H1 (cell line): Measurements from ENCODE around the gene ARAP2. TPM values are rescaled to one million over a fixed set of nuclear protein-coding genes. Genes with fewer than 3 reads are reported as not detected.

Experiments
- CTCF ChIA-PET: fragments of 300-600 bp; sonication (Branson Sonifier 250); formaldehyde crosslinking; loops from one replicate; lab custom pipeline; 2021; ENCODE audit not compliant: partially characterized antibody; lab: Charles Lee
- POLR2A ChIA-PET: fragments of 300-600 bp; sonication (Branson Sonifier 250); formaldehyde crosslinking; loops from one replicate; lab custom pipeline; 2021; ENCODE audit warnings: inconsistent platforms; ENCODE audit not compliant: partially characterized antibody; lab: Charles Lee
- DNase-seq, 2 experiments: peaks; one replicate each; pipeline versions ENCODE4 v3.0.0 to v3.0.0-alpha.2; 2010 to 2022; ENCODE audit warnings: low spot score in 2 of 2, low read depth in 1 of 2, mixed read lengths in 1 of 2
- FAIRE-seq: peaks from 2 replicates; lab custom pipeline; 2011; peaks lifted over from hg19 to GRCh38; lab: Jason Lieb, UNC
- H2AFZ ChIP-seq: 2 replicates; pipeline ENCODE4 v1.8.1; 2012; ENCODE audit warnings: low read length, inconsistent platforms
- H2AK5ac ChIP-seq: 2 replicates; pipeline ENCODE4 v1.6.1; 2013; ENCODE audit warnings: low read depth, low read length
- H2BK120ac ChIP-seq: replicated peaks from 2 replicates; pipeline ENCODE3; 2013; ENCODE audit warnings: low read depth, low read length, inconsistent platforms
- H2BK12ac ChIP-seq: 2 replicates; pipeline ENCODE4 v1.6.1; 2013; ENCODE audit warnings: low read depth, low read length
- H2BK15ac ChIP-seq: 2 replicates; pipeline ENCODE4 v1.6.1; 2013; ENCODE audit warnings: low read length
- H2BK20ac ChIP-seq: 2 replicates; pipeline ENCODE4 v1.6.1; 2013; ENCODE audit warnings: low read length
- H2BK5ac ChIP-seq: 2 replicates; pipeline ENCODE4 v1.6.1; 2013; ENCODE audit warnings: low read depth, low read length
- H3K14ac ChIP-seq: 2 replicates; pipeline ENCODE4 v1.6.1; 2013; ENCODE audit warnings: inconsistent platforms; ENCODE audit not compliant: insufficient read length
- H3K18ac ChIP-seq: 2 replicates; pipeline ENCODE4 v1.6.1; 2013; ENCODE audit warnings: low read length; ENCODE audit errors: extremely low read depth
- H3K23ac ChIP-seq: 2 replicates; pipeline ENCODE4 v1.6.1; 2013; ENCODE audit warnings: inconsistent platforms; ENCODE audit not compliant: insufficient read length
- H3K23me2 ChIP-seq: 2 replicates; pipeline ENCODE4 v1.6.1; 2013; ENCODE audit warnings: low read depth, low read length
- H3K27ac ChIP-seq: 2 replicates; pipeline ENCODE4 v1.6.1; 2011; ENCODE audit warnings: low read depth, low read length, inconsistent platforms
- H3K27me3 ChIP-seq, 4 experiments: replicated peaks in 1 of 4; 1 replicate in 1 of 4; 2 replicates in 3 of 4; pipeline versions ENCODE4 v1.6.1 to v1.8.1; 2011 to 2013; ENCODE audit warnings: low read length in 3 of 4, mild to moderate bottlenecking in 3 of 4, inconsistent platforms in 2 of 4, mixed read lengths in 2 of 4, moderate library complexity in 1 of 4; ENCODE audit not compliant: control insufficient read depth in 3 of 4, insufficient read depth in 3 of 4; ENCODE audit errors: extremely low read depth in 1 of 4
- H3K36me3 ChIP-seq, 4 experiments: 2 replicates each; pipeline versions ENCODE4 v1.6.1 to v1.8.1; 2011 to 2013; ENCODE audit warnings: mild to moderate bottlenecking in 4 of 4, low read length in 3 of 4, moderate library complexity in 2 of 4, control low read depth in 1 of 4, inconsistent platforms in 1 of 4; ENCODE audit not compliant: insufficient read depth in 4 of 4, control insufficient read depth in 2 of 4
- H3K4ac ChIP-seq: replicated peaks from 2 replicates; pipeline ENCODE3; 2013; ENCODE audit warnings: low read length, low read depth, mixed read lengths, inconsistent platforms; ENCODE audit not compliant: insufficient read length
- H3K4me1 ChIP-seq, 4 experiments: replicated peaks in 1 of 4; 1 replicate in 1 of 4; 2 replicates in 3 of 4; pipeline versions ENCODE4 v1.6.1 to v1.8.1; 2011 to 2013; ENCODE audit warnings: low read length in 3 of 4, inconsistent platforms in 2 of 4, mixed read lengths in 1 of 4; ENCODE audit not compliant: insufficient read depth in 4 of 4, control insufficient read depth in 3 of 4
- H3K4me2 ChIP-seq, 2 experiments: 2 replicates each; pipeline versions ENCODE4 v1.6.1 to v1.8.1; 2011 to 2013; ENCODE audit warnings: low read depth in 2 of 2, low read length in 2 of 2, control low read depth in 1 of 2, inconsistent platforms in 1 of 2, mild to moderate bottlenecking in 1 of 2; ENCODE audit not compliant: insufficient read depth in 1 of 2
- H3K4me3 ChIP-seq, 4 experiments: fragments of 200-600, 300-600 bp in 1 of 4; sonication (generic), shearing (Covaris generic), sonication (Bioruptor Twin) in 1 of 4; 2 replicates each; pipeline versions ENCODE4 v1.5.1 to v1.8.1; 2011 to 2016; ENCODE audit warnings: low read length in 4 of 4, low read depth in 3 of 4, control low read depth in 2 of 4, inconsistent platforms in 2 of 4, mild to moderate bottlenecking in 2 of 4, mixed read lengths in 1 of 4, moderate library complexity in 1 of 4; ENCODE audit not compliant: insufficient read depth in 2 of 4; ENCODE audit errors: extremely low read depth in 1 of 4
- H3K56ac ChIP-seq: replicated peaks from 2 replicates; pipeline ENCODE3; 2013; ENCODE audit warnings: low read depth, mild to moderate bottlenecking, mixed read lengths, low read length, inconsistent platforms; ENCODE audit not compliant: insufficient read length
- H3K79me1 ChIP-seq: 2 replicates; pipeline ENCODE4 v1.6.1; 2013; ENCODE audit warnings: low read depth, low read length, control low read depth
- H3K79me2 ChIP-seq, 2 experiments: 2 replicates each; pipeline versions ENCODE4 v1.6.1 to v1.8.1; 2012 to 2013; ENCODE audit warnings: low read length in 2 of 2, mild to moderate bottlenecking in 2 of 2, inconsistent platforms in 1 of 2; ENCODE audit not compliant: insufficient read depth in 2 of 2, control insufficient read depth in 1 of 2
- H3K9ac ChIP-seq, 4 experiments: replicated peaks in 1 of 4; 1 replicate in 1 of 4; 2 replicates in 3 of 4; pipeline versions ENCODE4 v1.6.1 to v1.8.1; 2011 to 2013; ENCODE audit warnings: low read depth in 3 of 4, low read length in 3 of 4, control low read depth in 2 of 4, mild to moderate bottlenecking in 2 of 4, moderate library complexity in 2 of 4, inconsistent platforms in 1 of 4; ENCODE audit errors: extremely low read depth in 1 of 4
- H3K9me3 ChIP-seq, 2 experiments: 2 replicates each; pipeline versions ENCODE4 v1.6.1 to v1.8.1; 2012 to 2013; ENCODE audit warnings: mild to moderate bottlenecking in 2 of 2, moderate library complexity in 2 of 2, control low read depth in 1 of 2, inconsistent platforms in 1 of 2, low read depth in 1 of 2, low read length in 1 of 2, mixed read lengths in 1 of 2; ENCODE audit not compliant: insufficient read depth in 2 of 2
- H4K20me1 ChIP-seq, 2 experiments: replicated peaks in 1 of 2; 2 replicates each; pipeline versions ENCODE3 to v1.8.1; 2011 to 2013; ENCODE audit warnings: inconsistent platforms in 2 of 2, low read length in 2 of 2, mild to moderate bottlenecking in 1 of 2; ENCODE audit not compliant: insufficient read depth in 2 of 2, control insufficient read depth in 1 of 2
- H4K5ac ChIP-seq: 2 replicates; pipeline ENCODE4 v1.6.1; 2013; ENCODE audit warnings: low read length, low read depth, mixed read lengths, inconsistent platforms; ENCODE audit not compliant: insufficient read length
- H4K8ac ChIP-seq: 2 replicates; pipeline ENCODE4 v1.8.0; 2013; ENCODE audit warnings: mild to moderate bottlenecking, moderate library complexity, low read length, inconsistent platforms; ENCODE audit not compliant: insufficient read depth; ENCODE audit errors: extremely low read depth
- H4K91ac ChIP-seq: replicated peaks from 2 replicates; pipeline ENCODE3; 2013; ENCODE audit warnings: low read length, mixed read lengths, inconsistent platforms; ENCODE audit not compliant: insufficient read length
- ATF2 ChIP-seq: IDR thresholded peaks from 2 replicates; pipeline ENCODE4 v1.6.1; 2012; ENCODE audit warnings: low read length, inconsistent platforms
- CBX8 ChIP-seq: fragments of 300-800, 300-1000 bp; sonication (generic); IDR thresholded peaks from 2 replicates; pipeline ENCODE4 v1.7.1; 2016; ENCODE audit warnings: low read depth, low read length, borderline replicate concordance
- CEBPB ChIP-seq: IDR thresholded peaks from 2 replicates; pipeline ENCODE4 v1.6.1; 2012; ENCODE audit warnings: low read depth, low read length
- CHD1 ChIP-seq: IDR thresholded peaks from 2 replicates; pipeline ENCODE4 v1.6.1; 2012; ENCODE audit warnings: low read depth, low read length, improper control_type of control experiment
- HDAC2 ChIP-seq, 2 experiments: fragments of 300-600 bp in 1 of 2; sonication (generic) in 1 of 2; IDR thresholded peaks; 2 replicates each; pipeline ENCODE4 v1.6.1; 2011 to 2012; ENCODE audit warnings: low read depth in 2 of 2, low read length in 2 of 2, mild to moderate bottlenecking in 2 of 2, moderate library complexity in 2 of 2, borderline replicate concordance in 1 of 2, inconsistent platforms in 1 of 2
- JUN ChIP-seq: IDR thresholded peaks from 2 replicates; pipeline ENCODE4 v1.6.1; 2011; ENCODE audit warnings: low read depth, mild to moderate bottlenecking, improper control_type of control experiment, low read length
- RFX5 ChIP-seq: IDR thresholded peaks from 2 replicates; pipeline ENCODE4 v1.6.1; 2011; ENCODE audit warnings: low read depth, low read length, improper control_type of control experiment, borderline replicate concordance
- RNF2 ChIP-seq: fragments of 200-900, 300-1000 bp; sonication (generic); IDR thresholded peaks from 2 replicates; pipeline ENCODE4 v1.7.1; 2016; ENCODE audit warnings: borderline replicate concordance, low read depth, mild to moderate bottlenecking, antibody characterized with exemption, low read length; ENCODE audit not compliant: poor library complexity, severe bottlenecking; ENCODE audit errors: missing control alignments
- SAP30 ChIP-seq: fragments of 300-600 bp; sonication (generic); IDR thresholded peaks from 2 replicates; pipeline ENCODE4 v1.7.1; 2012; ENCODE audit warnings: low read length, moderate library complexity, mild to moderate bottlenecking, inconsistent platforms; ENCODE audit not compliant: insufficient read depth, insufficient replicate concordance
- TCF12 ChIP-seq: IDR thresholded peaks from 2 replicates; pipeline ENCODE4 v1.6.1; 2011; ENCODE audit warnings: low read depth, mild to moderate bottlenecking, low read length
- TEAD4 ChIP-seq: IDR thresholded peaks from 2 replicates; pipeline ENCODE4 v1.6.1; 2012; ENCODE audit warnings: low read depth, low read length, inconsistent platforms, mixed read lengths
- WGBS, 2 experiments: shearing (Covaris generic) in 1 of 2; methylation state at CpG; one replicate each; pipeline versions ENCODE4 v1.1.6 to v1.1.7; 2013 to 2015; ENCODE audit warnings: low lambda C conversion rate in 2 of 2, mixed read lengths in 2 of 2, inconsistent platforms in 1 of 2, low coverage in 1 of 2, missing lambda C conversion rate in 1 of 2; ENCODE audit not compliant: insufficient replicate concordance in 2 of 2, insufficient coverage in 1 of 2, insufficient read length in 1 of 2; ENCODE audit errors: extremely low coverage in 1 of 2, missing lambda C conversion rate in 1 of 2; 5-methylcytosine and 5-hydroxymethylcytosine counted together
- polyA plus RNA-seq, 7 experiments: library from polyadenylated mRNA; depleted of rRNA in 3 of 7; stranded (reverse) in 5 of 7; unstranded in 2 of 7; fragments of >200 nt in 5 of 7; fragments of 200-250 nt in 2 of 7; gene quantifications; 1 replicate in 5 of 7; 2 replicates in 1 of 7; 4 replicates in 1 of 7; pipeline versions ENCODE4 v1.2.1 to v1.2.3, GENCODE V29; 2011 to 2013; ENCODE audit warnings: missing spikeins in 2 of 7, mixed read lengths in 2 of 7
- total RNA-seq: library from RNA; stranded (reverse); fragmentation: NEBNext Ultra II Directional; extraction: Animal tissue kit (Norgen Biotek cat#: 25700); gene quantifications from 2 replicates; pipeline ENCODE4 v1.2.1, GENCODE V29; 2021

ARAP2 gene
- total and polyA plus RNA-seq, 2 of the 8 experiments (the other 6 are each of a cell fraction or from before 2014, with no cell fraction given), result 0.15 to 2.3 TPM

- H3K18ac ChIP-seq, result no peak overlapping the region
- POLR2A ChIA-PET, result no interaction called here
- no peak overlapping the region for H2AFZ ChIP-seq
- no peak overlapping the region for H3K56ac ChIP-seq
- FAIRE-seq, result no peak
- H2BK120ac ChIP-seq, result no peak overlapping the region
- no peaks in the 10 kb centered on the region for H3K27me3 ChIP-seq
- no peaks in the 10 kb centered on the region for H3K4me1 ChIP-seq
- no peak overlapping the region for H3K4me2 ChIP-seq
- H3K23me2 ChIP-seq, result no peaks in the 10 kb centered on the region
- H2AK5ac ChIP-seq, result no peak overlapping the region
- no peaks in the 10 kb centered on the region for H3K79me2 ChIP-seq
- no peak overlapping the region for H4K5ac ChIP-seq
- H4K8ac ChIP-seq, result no peak overlapping the region
- no peak overlapping the region for H2BK15ac ChIP-seq
- TF ChIP-seq SAP30 (no peak), RFX5 (no peak), CEBPB (no peak), TEAD4 (no peak), JUN (no peak), CBX8 (no peak), HDAC2 (IDR thresholded peaks at IDR 0.05; ENCODE audit: borderline replicate concordance in 1 of 2, low read depth in 2 of 2, low read length in 2 of 2) (no peak), ATF2 (no peak), RNF2 (no peak), TCF12 (no peak), CHD1 (no peak)
- TF ChIP-seq, all 59 proteins: peak for 0
- Histone ChIP-seq H2BK5ac (no peak overlapping the region), H3K4ac (no peak overlapping the region), H3K14ac (no peak overlapping the region), H4K91ac (no peak overlapping the region), H3K79me1 (no peaks in the 10 kb centered on the region), H3K9me3 (no peaks in the 10 kb centered on the region), H2BK20ac (no peak overlapping the region), H2BK12ac (no peak overlapping the region), H3K4me3 (no peak overlapping the region), H3K9ac (no peak overlapping the region), H3K23ac (no peak overlapping the region), H4K20me1 (no peaks in the 10 kb centered on the region), H3K36me3 (no peaks in the 10 kb centered on the region), H3K27ac (no peak overlapping the region)
- no peak for DNase-seq
- CTCF ChIA-PET, result no interaction called here
- WGBS, 2 experiments, result 94% methylated on average over 1 of the region's 1 CpG; no CpG with 5 or more reads in 1 of the 2 experiments
These were observed 178.9 kb downstream of the ARAP2 start for GRCh38 chr4:36065274-36065871.
